OCI-LY7 (cell line): Measurements from ENCODE around the gene EIF4E1B.

Experiments
- CTCF ChIP-seq: fragments of 200-600 bp; sonication (generic); conservative IDR thresholded peaks from 2 replicates; pipeline ENCODE4 v1.5.1; 2014; ENCODE audit warnings: mild to moderate bottlenecking, antibody characterized with exemption, low read length, moderate library complexity, mixed read lengths
- EZH2phosphoT487 ChIP-seq: fragments of 200-600 bp; sonication (generic); IDR thresholded peaks from 2 replicates; pipeline ENCODE4 v1.6.1; 2018; ENCODE audit warnings: low read depth, borderline replicate concordance, mild to moderate bottlenecking, mixed run types, antibody characterized with exemption, low read length, moderate library complexity, mixed read lengths

DNA sequence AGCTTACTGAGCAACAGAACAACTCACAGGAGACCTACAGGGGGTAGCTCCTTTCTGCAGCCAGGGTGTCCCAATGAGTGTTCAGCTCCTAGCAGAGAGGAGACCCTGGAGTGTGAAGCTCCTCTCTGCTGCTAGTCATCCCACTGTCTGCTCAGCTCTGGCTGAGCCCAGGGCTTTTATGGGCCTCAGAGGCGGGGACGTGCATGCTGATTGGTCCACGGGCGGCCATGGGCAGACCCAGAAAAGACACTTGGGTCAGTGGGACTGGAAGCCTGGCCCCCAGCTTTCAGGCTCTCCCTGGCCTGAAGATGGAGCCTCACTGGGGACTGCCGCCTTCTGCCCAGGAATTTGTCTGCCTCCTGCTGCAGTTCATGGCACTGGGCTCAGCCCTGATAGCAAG lies 57.4 kb downstream of the EIF4E1B start:
- TF ChIP-seq CTCF = no peak
- no peak for TF ChIP-seq EZH2phosphoT487
